Activated CD4-positive, alpha-beta T cell treated with anti-CD3 and anti-CD28 coated beads for 36 hours (primary cell): ENCODE results near the gene PRPF40A. TPM values are rescaled to one million over a fixed set of nuclear protein-coding genes. Genes with fewer than 3 reads are reported as not detected.

Experiments
- ATAC-seq: fragments of 200-7000 bp; cut with Tn5 transposase; one replicate; pipeline ENCODE4 v1.10.0; 2021; ENCODE audit warnings: mild to moderate bottlenecking, moderate library complexity
- CTCF ChIA-PET: fragments of 350-600 bp; sonication (Branson Sonifier 250); formaldehyde crosslinking; loops from one replicate; lab custom pipeline; 2021; ENCODE audit warnings: antibody characterized with exemption; lab: Charles Lee
- POLR2A ChIA-PET: fragments of 350-600 bp; sonication (Branson Sonifier 250); formaldehyde crosslinking; loops from one replicate; lab custom pipeline; 2021; ENCODE audit warnings: antibody characterized with exemption, inconsistent platforms; lab: Charles Lee
- DNase-seq: peaks from one replicate; pipeline ENCODE4 v3.0.0-alpha.2; 2020
- H3K27ac Mint-ChIP-seq: one replicate; pipeline ENCODE4 v1.8.0; 2021; ENCODE audit warnings: mixed read lengths
- H3K27me3 Mint-ChIP-seq: one replicate; pipeline ENCODE4 v1.8.0; 2021; ENCODE audit warnings: mixed read lengths
- H3K36me3 Mint-ChIP-seq: one replicate; pipeline ENCODE4 v1.8.0; 2021; ENCODE audit warnings: low read depth, mixed read lengths
- H3K4me1 Mint-ChIP-seq: one replicate; pipeline ENCODE4 v1.8.0; 2021; ENCODE audit warnings: mixed read lengths
- H3K4me3 Mint-ChIP-seq: one replicate; pipeline ENCODE4 v1.8.0; 2021; ENCODE audit warnings: mild to moderate bottlenecking, moderate library complexity, mixed read lengths
- H3K9me3 Mint-ChIP-seq: one replicate; pipeline ENCODE4 v1.8.0; 2021; ENCODE audit warnings: low read depth, mixed read lengths
- intact Hi-C, 2 experiments: fragments of 100-400 bp; cut with DNase I in 1 of 2; cut with micrococcal nuclease in 1 of 2; formaldehyde crosslinking; loops; one replicate each; pipeline versions ENCODE4 v1.14.2 to v1.15.1; 2022 to 2024; cut with DNase I, micrococcal nuclease
- total RNA-seq, 2 experiments: library from RNA; stranded (reverse); gene quantifications; one replicate each; pipeline ENCODE4 v1.2.3, GENCODE V29; 2021

Gene PRPF40A
- total RNA-seq, 2 experiments from 2014 or later: 145 to 152 TPM

GRCh38 chr2:152622219-152622618 is 95.0 kb downstream of the PRPF40A start:
- H3K36me3 Mint-ChIP-seq: no peaks in the 10 kb centered on the region
- CTCF ChIA-PET: interaction anchor here (4.1 kb wide), 1 partner anchor 13 kb away, joined by 12 read pairs; no protein-coding TSS in a partner anchor
- intact Hi-C loops: no loop called here
- H3K27ac Mint-ChIP-seq: no peak overlapping the region
- POLR2A ChIA-PET: no interaction called here
- peaks cover 4% of the 10 kb centered on the region for H3K27me3 Mint-ChIP-seq
- H3K4me3 Mint-ChIP-seq: no peak overlapping the region
- H3K9me3 Mint-ChIP-seq: no peaks in the 10 kb centered on the region
- ATAC-seq: no peak
- no peaks in the 10 kb centered on the region for H3K4me1 Mint-ChIP-seq
- DNase-seq: no peak

GRCh38 chr2:152620985-152621384 is 96.3 kb downstream of the PRPF40A start:
- ChIA-PET CTCF (interaction anchor here (4.1 kb wide), 1 partner anchor 14 kb away, joined by 12 read pairs; no protein-coding TSS in a partner anchor), POLR2A (no interaction called here)
- Mint-ChIP-seq H3K4me1 (no peaks in the 10 kb centered on the region), H3K9me3 (no peaks in the 10 kb centered on the region), H3K27me3 (peaks cover 4% of the 10 kb centered on the region), H3K4me3 (no peak overlapping the region), H3K27ac (no peak overlapping the region), H3K36me3 (no peaks in the 10 kb centered on the region)
- DNase-seq (no peak), ATAC-seq (no peak)
- intact Hi-C loops: no loop called here

GRCh38 chr2:152620208-152620607 is 97.1 kb downstream of the PRPF40A start:
- Mint-ChIP-seq H3K36me3 (no peaks in the 10 kb centered on the region), H3K4me1 (no peaks in the 10 kb centered on the region), H3K4me3 (no peak overlapping the region), H3K27me3 (peaks cover 2% of the 10 kb centered on the region), H3K27ac (no peak overlapping the region), H3K9me3 (no peaks in the 10 kb centered on the region)
- DNase-seq (no peak), ATAC-seq (no peak)
- intact Hi-C loops: no loop called here
- ChIA-PET POLR2A (no interaction called here), CTCF (interaction anchor here (0.9 to 4.1 kb wide), 2 partner anchors 15 to 444 kb away, joined by 4 to 12 read pairs; no protein-coding TSS in a partner anchor)

GRCh38 chr2:152618193-152618564 is 99.1 kb downstream of the PRPF40A start:
- H3K9me3 Mint-ChIP-seq: no peaks in the 10 kb centered on the region
- CTCF ChIA-PET: interaction anchor here (1.0 to 4.1 kb wide), 5 partner anchors 10 to 19 kb away, joined by 3 to 12 read pairs (median 3); no protein-coding TSS in a partner anchor
- intact Hi-C loops: no loop called here
- H3K27ac Mint-ChIP-seq: no peak overlapping the region
- POLR2A ChIA-PET: no interaction called here
- H3K4me1 Mint-ChIP-seq: no peaks in the 10 kb centered on the region
- DNase-seq (no peak), ATAC-seq (no peak)
- H3K4me3 Mint-ChIP-seq: no peak overlapping the region
- no peaks in the 10 kb centered on the region for H3K36me3 Mint-ChIP-seq
- H3K27me3 Mint-ChIP-seq: peaks cover 2% of the 10 kb centered on the region

GRCh38 chr2:152617456-152618192 is 99.6 kb downstream of the PRPF40A start:
- ChIA-PET POLR2A (no interaction called here), CTCF (interaction anchor here (1.0 to 1.7 kb wide), 4 partner anchors 10 to 19 kb away, joined by 3 to 5 read pairs (median 3); no protein-coding TSS in a partner anchor)
- Mint-ChIP-seq H3K4me1 (peaks cover 2% of the 10 kb centered on the region), H3K36me3 (no peaks in the 10 kb centered on the region), H3K9me3 (no peaks in the 10 kb centered on the region), H3K27me3 (peaks cover 2% of the 10 kb centered on the region), H3K27ac (no peak overlapping the region), H3K4me3 (no peak overlapping the region)
- intact Hi-C loops: no loop called here
- DNase-seq: no peak
- ATAC-seq: no peak

GRCh38 chr2:152615177-152615576 is 102.1 kb downstream of the PRPF40A start:
- no peak for DNase-seq
- no peaks in the 10 kb centered on the region for H3K27me3 Mint-ChIP-seq
- H3K9me3 Mint-ChIP-seq: no peaks in the 10 kb centered on the region
- H3K4me3 Mint-ChIP-seq: no peak overlapping the region
- ATAC-seq: no peak
- intact Hi-C loops: no loop called here
- H3K27ac Mint-ChIP-seq: no peak overlapping the region
- ChIA-PET POLR2A (interaction anchor here (1.0 kb wide), 1 partner anchor 13 kb away, joined by 5 read pairs; no protein-coding TSS in a partner anchor), CTCF (no interaction called here)
- no peaks in the 10 kb centered on the region for H3K36me3 Mint-ChIP-seq
- H3K4me1 Mint-ChIP-seq: peaks cover 8% of the 10 kb centered on the region

- POLR2A ChIA-PET: no interaction called here
- no peak for ATAC-seq
- Mint-ChIP-seq H3K4me1 (peaks cover 8% of the 10 kb centered on the region), H3K4me3 (no peak overlapping the region), H3K27ac (no peak overlapping the region), H3K27me3 (no peaks in the 10 kb centered on the region), H3K9me3 (no peaks in the 10 kb centered on the region), H3K36me3 (no peaks in the 10 kb centered on the region)
- CTCF ChIA-PET: interaction anchor here (0.8 kb wide), 1 partner anchor 387 kb away, joined by 3 read pairs; no protein-coding TSS in a partner anchor
- DNase-seq: no peak
- intact Hi-C loops: no loop called here
Measured at GRCh38 chr2:152613235-152613634, 104.0 kb downstream of the PRPF40A start.

- no peaks in the 10 kb centered on the region for H3K9me3 Mint-ChIP-seq
- DNase-seq (no peak), ATAC-seq (no peak)
- H3K4me1 Mint-ChIP-seq: peaks cover 8% of the 10 kb centered on the region
- no peak overlapping the region for H3K27ac Mint-ChIP-seq
- CTCF ChIA-PET: interaction anchor here (0.5 to 0.6 kb wide), 2 partner anchors 22 to 613 kb away, joined by 3 read pairs; no protein-coding TSS in a partner anchor
- POLR2A ChIA-PET: no interaction called here
- no peaks in the 10 kb centered on the region for H3K27me3 Mint-ChIP-seq
- no peaks in the 10 kb centered on the region for H3K36me3 Mint-ChIP-seq
- no peak overlapping the region for H3K4me3 Mint-ChIP-seq
- intact Hi-C loops: no loop called here
Measured at GRCh38 chr2:152611458-152612231, 105.6 kb downstream of the PRPF40A start.

- H3K27me3 Mint-ChIP-seq: no peaks in the 10 kb centered on the region
- no peak overlapping the region for H3K4me3 Mint-ChIP-seq
- ChIA-PET POLR2A (no interaction called here), CTCF (no interaction called here)
- no peaks in the 10 kb centered on the region for H3K36me3 Mint-ChIP-seq
- no peak overlapping the region for H3K27ac Mint-ChIP-seq
- ATAC-seq (no peak), DNase-seq (no peak)
- no peaks in the 10 kb centered on the region for H3K9me3 Mint-ChIP-seq
- peaks cover 8% of the 10 kb centered on the region for H3K4me1 Mint-ChIP-seq
- intact Hi-C loops: no loop called here
Measured at GRCh38 chr2:152609699-152610098, 107.6 kb downstream of the PRPF40A start.

- Mint-ChIP-seq H3K27ac (no peak overlapping the region), H3K27me3 (no peaks in the 10 kb centered on the region), H3K4me1 (peaks cover 8% of the 10 kb centered on the region), H3K36me3 (no peaks in the 10 kb centered on the region), H3K9me3 (no peaks in the 10 kb centered on the region), H3K4me3 (no peak overlapping the region)
- ATAC-seq: no peak
- POLR2A ChIA-PET: no interaction called here
- CTCF ChIA-PET: no interaction called here
- no peak for DNase-seq
- intact Hi-C loops: no loop called here
Measured at GRCh38 chr2:152609154-152609553, 108.1 kb downstream of the PRPF40A start.

GRCh38 chr2:152607793-152608300 is 109.4 kb downstream of the PRPF40A start:
- H3K4me3 Mint-ChIP-seq: no peak overlapping the region
- ATAC-seq: no peak

More at GRCh38 chr2:152607793-152608300, 109.4 kb downstream of the PRPF40A start:
- Mint-ChIP-seq H3K27ac (no peak overlapping the region), H3K36me3 (no peaks in the 10 kb centered on the region), H3K4me1 (peaks cover 9% of the 10 kb centered on the region), H3K9me3 (no peaks in the 10 kb centered on the region), H3K27me3 (no peaks in the 10 kb centered on the region)
- CTCF ChIA-PET: no interaction called here
- no peak for DNase-seq
- intact Hi-C loops: no loop called here
- POLR2A ChIA-PET: no interaction called here
